Testis (tissue), 2 donors: ENCODE results near the gene PTPRD.

Experiments
- CTCF ChIP-seq, 3 experiments: fragments of 450-650 bp in 2 of 3; fragments of 200-600 bp in 1 of 3; sonication (generic) in 1 of 3; IDR thresholded peaks; one replicate each; pipeline ENCODE4 v1.5.1; 2016 to 2019; ENCODE audit warnings: antibody characterized with exemption in 3 of 3, mild to moderate bottlenecking in 2 of 3, moderate library complexity in 1 of 3
- POLR2A ChIP-seq: fragments of 450-650 bp; IDR thresholded peaks from one replicate; pipeline ENCODE4 v1.6.1; 2017; ENCODE audit warnings: antibody characterized with exemption, mild to moderate bottlenecking, moderate library complexity

- no peak for TF ChIP-seq CTCF (IDR thresholded peaks at IDR 0.05)
- no peak for TF ChIP-seq POLR2A
These were observed 1000.5 kb downstream of the PTPRD start for GRCh38 chr9:9612270-9612669.
